Fibroblast of skin of right quadriceps (primary cell): ENCODE measurements around the gene RGS2.
A peak's percentile ranks its signal among the peaks of the same experiment; 100 is the strongest.

Experiments
- DNase-seq: peaks from one replicate; pipeline ENCODE4 v3.0.0-alpha.2; 2013

The RGS2 gene

GRCh38 chr1:192797143-192797542, 11.7 kb upstream of the RGS2 start:
- DNase-seq = no peak

DNA sequence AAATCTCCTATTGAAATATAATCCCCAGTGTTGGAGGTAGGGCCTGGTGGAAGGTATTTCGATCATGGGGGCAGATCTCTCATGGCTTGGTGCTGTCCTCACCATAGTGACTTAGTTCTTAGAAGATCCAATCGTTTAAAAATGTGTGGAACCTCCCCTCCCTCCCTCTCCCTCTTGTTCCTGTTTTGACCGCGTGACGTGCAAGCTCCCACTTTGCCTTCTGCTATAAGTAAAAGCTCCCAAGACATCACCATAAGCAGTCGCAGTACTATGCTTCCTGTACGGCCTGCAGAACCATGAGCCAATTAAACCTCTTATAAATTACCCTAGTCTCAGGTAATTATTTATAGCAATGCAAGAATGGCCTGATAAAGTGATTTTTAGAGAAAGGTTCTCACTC, 10.9 kb upstream of the RGS2 start:
- no peak for DNase-seq

GRCh38 chr1:192801451-192801850, 7.4 kb upstream of the RGS2 start:
- DNase-seq = no peak

GRCh38 chr1:192802406-192802805, 6.4 kb upstream of the RGS2 start:
- no peak for DNase-seq

DNA sequence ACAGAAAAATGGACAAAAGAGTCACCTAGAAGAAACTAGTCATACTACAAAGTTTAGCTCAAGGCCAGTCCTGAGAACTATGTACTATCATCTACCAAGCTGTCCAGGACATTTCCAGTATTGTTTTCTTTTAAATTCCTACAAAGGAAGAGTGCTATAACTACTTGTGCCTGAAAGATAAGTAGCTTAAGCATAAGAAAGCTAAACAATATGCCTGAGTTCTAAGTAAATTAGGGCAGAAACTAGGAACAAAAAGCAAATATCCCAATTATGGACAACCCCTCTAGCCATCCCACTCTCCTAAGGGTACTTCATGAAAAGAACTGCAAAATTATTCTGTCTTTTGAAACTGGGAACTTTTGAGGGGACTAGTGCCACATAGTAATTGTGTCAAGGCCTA, 5.3 kb upstream of the RGS2 start:
- DNase-seq = no peak

GRCh38 chr1:192805832-192806323, 3.0 kb upstream of the RGS2 start:
- DNase-seq = peak; percentile 89

GRCh38 chr1:192807211-192808162, 1.4 kb upstream of the RGS2 start:
- peak; percentile 59 for DNase-seq

DNA sequence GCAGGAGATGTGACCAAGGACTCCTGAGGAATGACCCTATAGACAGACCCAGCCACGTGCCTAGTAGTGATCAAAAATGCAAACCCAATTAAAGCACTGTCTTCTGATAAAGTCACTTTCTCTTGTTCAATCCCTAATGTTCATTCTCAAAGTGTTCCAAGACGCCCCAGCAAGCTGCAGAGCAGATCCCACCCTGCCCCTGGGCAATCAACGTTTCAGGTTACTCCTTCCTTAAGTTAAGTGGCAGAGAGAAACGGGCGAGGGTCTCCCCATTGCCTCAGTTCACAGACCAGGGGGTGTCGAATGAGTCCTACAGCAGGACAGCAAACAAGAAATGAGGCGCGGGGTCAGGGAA, 699 bp upstream of the RGS2 start:
- no peak for DNase-seq

DNA sequence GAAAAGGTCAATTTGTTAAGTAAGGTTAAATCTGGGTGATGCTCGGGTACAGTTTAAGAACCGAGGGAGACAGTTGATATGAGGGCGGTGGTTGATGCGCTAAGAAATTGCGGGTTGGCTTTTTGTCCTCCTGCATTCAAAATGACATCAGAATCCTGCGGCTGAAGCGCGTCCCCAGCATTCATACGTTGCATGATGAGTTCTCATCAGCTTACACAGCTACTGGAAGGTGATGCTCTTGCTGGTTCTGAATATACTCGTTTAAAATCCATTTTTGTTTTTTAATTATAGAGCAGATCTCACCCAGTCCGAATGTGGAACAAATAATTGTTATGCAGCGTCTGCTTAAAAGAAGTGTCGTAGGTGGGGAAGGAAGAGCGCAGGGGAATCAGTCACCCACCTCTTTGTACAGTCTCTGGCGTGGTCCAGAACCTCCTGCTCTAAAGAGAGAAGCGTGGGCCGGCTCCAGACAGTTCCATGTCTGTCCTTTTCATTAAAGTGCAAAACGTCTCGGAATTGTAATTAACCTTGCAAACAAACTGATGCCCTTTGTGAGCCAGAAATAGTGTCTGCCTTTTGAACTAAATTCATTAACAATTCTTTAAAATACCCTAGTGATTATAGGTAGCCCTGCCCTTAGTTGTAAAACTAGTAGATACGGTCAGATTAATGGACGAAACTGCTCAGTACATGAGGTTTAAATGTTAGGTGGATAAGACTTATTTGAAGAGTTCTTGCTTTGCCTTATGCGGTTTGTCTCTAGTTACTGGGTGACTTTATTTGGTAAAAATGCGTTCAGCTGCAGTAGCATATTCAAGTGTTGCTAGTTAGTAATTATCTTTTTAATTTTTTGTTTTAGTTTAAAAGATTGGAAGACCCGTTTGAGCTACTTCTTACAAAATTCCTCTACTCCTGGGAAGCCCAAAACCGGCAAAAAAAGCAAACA, 741 bp downstream of the RGS2 start:
- peak; percentile 48 for DNase-seq

GRCh38 chr1:192810253-192810880, 1.5 kb downstream of the RGS2 start:
- peak; percentile 19 for DNase-seq

- DNase-seq = no peak
Measured at GRCh38 chr1:192811006-192811405, 2.2 kb downstream of the RGS2 start.

DNA sequence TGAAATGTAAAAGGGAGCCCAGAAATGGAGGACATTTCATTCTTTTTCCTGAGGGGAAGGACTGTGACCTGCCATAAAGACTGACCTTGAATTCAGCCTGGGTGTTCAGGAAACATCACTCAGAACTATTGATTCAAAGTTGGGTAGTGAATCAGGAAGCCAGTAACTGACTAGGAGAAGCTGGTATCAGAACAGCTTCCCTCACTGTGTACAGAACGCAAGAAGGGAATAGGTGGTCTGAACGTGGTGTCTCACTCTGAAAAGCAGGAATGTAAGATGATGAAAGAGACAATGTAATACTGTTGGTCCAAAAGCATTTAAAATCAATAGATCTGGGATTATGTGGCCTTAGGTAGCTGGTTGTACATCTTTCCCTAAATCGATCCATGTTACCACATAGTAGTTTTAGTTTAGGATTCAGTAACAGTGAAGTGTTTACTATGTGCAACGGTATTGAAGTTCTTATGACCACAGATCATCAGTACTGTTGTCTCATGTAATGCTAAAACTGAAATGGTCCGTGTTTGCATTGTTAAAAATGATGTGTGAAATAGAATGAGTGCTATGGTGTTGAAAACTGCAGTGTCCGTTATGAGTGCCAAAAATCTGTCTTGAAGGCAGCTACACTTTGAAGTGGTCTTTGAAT, 2.9 kb downstream of the RGS2 start:
- DNase-seq = no peak

GRCh38 chr1:192812420-192813209, 3.8 kb downstream of the RGS2 start:
- DNase-seq = no peak

GRCh38 chr1:192814805-192815204, 6.0 kb downstream of the RGS2 start:
- no peak for DNase-seq

GRCh38 chr1:192817246-192817645, 8.4 kb downstream of the RGS2 start:
- DNase-seq = no peak

- DNase-seq = no peak
Measured at GRCh38 chr1:192821296-192821695, 12.5 kb downstream of the RGS2 start.

DNA sequence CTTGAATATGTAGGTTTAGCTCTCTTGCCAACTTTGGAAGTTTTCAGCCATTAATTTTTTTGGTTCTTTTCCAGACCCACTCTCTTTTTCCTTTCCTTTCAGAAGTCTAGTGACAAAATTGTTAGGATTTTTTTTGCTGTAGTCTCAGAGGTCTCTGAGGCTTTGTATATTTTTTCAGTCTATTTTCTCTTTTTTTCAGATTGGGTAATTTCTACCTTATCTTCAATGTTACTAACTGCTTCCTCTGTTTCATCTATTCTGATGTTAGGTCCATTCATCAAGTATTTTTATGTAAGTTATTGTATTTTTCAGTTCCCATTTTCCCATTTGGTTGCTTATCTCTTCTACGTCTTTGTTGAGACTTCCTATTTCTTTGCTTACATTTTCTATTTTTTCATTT, 15.7 kb downstream of the RGS2 start:
- DNase-seq = no peak

GRCh38 chr1:192826791-192827546, 18.1 kb downstream of the RGS2 start:
- peak; percentile 65 for DNase-seq

GRCh38 chr1:192830595-192831246, 21.9 kb downstream of the RGS2 start:
- DNase-seq = no peak

DNA sequence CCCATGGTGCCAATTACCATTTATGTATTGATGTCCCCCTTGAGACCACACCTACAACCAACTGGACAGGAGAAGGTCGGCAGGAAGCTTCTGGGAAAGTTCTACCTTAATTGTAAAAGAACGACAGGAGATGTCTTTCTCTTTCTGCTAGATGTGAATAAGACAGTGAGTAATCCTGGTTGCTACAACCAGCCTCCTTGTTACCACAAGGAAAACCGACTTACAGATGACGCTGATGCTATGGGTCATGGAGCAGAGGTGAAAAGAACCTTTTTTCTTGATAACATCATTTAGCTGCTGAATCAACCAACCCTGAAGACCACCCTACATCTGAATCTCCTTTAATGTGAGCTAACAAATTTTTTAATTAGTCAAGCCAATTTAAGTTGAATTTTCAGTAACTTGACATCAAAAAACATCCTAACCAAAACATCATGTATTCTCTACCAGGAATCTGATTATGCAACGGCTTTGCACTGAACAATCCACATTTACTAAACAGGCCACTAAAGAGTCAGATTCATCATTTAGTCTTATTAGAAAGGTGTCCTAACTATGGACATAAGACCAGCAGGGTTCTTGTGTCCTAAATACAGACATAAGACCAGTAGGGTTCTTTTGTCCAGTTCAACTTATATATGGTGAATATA, 23.0 kb downstream of the RGS2 start:
- no peak for DNase-seq
